GM21381 (cell line): ENCODE measurements around the gene CCDC167.
A peak's percentile ranks its signal among the peaks of the same experiment; 100 is the strongest.

Experiments
- ATAC-seq: cut with Tn5 transposase; IDR thresholded peaks from one replicate; pipeline ENCODE4 v1.9.1; 2021; ENCODE audit warnings: mild to moderate bottlenecking, moderate library complexity; ENCODE audit not compliant: unreplicated experiment

Gene CCDC167

GRCh38 chr6:37531026-37531425, 31.3 kb upstream of the CCDC167 start:
- ATAC-seq, result no peak

- no peak for ATAC-seq
Observed at GRCh38 chr6:37530297-37530696, 30.6 kb upstream of the CCDC167 start.

- ATAC-seq, result no peak
Observed at GRCh38 chr6:37528541-37528940, 28.8 kb upstream of the CCDC167 start.

GRCh38 chr6:37525460-37526357, 26.0 kb upstream of the CCDC167 start:
- ATAC-seq, result no peak

- no peak for ATAC-seq
Observed at GRCh38 chr6:37524970-37525318, 25.3 kb upstream of the CCDC167 start.

- no peak for ATAC-seq
Observed at GRCh38 chr6:37524025-37524969, 24.6 kb upstream of the CCDC167 start.

GRCh38 chr6:37523412-37523811, 23.7 kb upstream of the CCDC167 start:
- no peak for ATAC-seq

GRCh38 chr6:37522836-37523235, 23.1 kb upstream of the CCDC167 start:
- ATAC-seq, result no peak

- ATAC-seq, result no peak
Observed at GRCh38 chr6:37521674-37522073, 22.0 kb upstream of the CCDC167 start.

- no peak for ATAC-seq
Observed at GRCh38 chr6:37520926-37521325, 21.2 kb upstream of the CCDC167 start.

GRCh38 chr6:37519461-37519860, 19.8 kb upstream of the CCDC167 start:
- no peak for ATAC-seq

GRCh38 chr6:37518116-37518515, 18.4 kb upstream of the CCDC167 start:
- no peak for ATAC-seq

GRCh38 chr6:37517411-37517812, 17.7 kb upstream of the CCDC167 start:
- no peak for ATAC-seq

- ATAC-seq, result no peak
Observed at GRCh38 chr6:37516920-37517405, 17.3 kb upstream of the CCDC167 start.

GRCh38 chr6:37516076-37516919, 16.6 kb upstream of the CCDC167 start:
- peak; percentile 62 for ATAC-seq

GRCh38 chr6:37515712-37516075, 16.0 kb upstream of the CCDC167 start:
- no peak for ATAC-seq

- ATAC-seq, result no peak
Observed at GRCh38 chr6:37514837-37515236, 15.1 kb upstream of the CCDC167 start.

GRCh38 chr6:37514321-37514771, 14.7 kb upstream of the CCDC167 start:
- ATAC-seq, result no peak

GRCh38 chr6:37513576-37513975, 13.9 kb upstream of the CCDC167 start:
- no peak for ATAC-seq

- ATAC-seq, result no peak
Observed at GRCh38 chr6:37513155-37513554, 13.5 kb upstream of the CCDC167 start.
